ENCODE measurements around the gene TXNDC8.
A peak's percentile ranks its signal among the peaks of the same experiment; 100 is the strongest.

DNA sequence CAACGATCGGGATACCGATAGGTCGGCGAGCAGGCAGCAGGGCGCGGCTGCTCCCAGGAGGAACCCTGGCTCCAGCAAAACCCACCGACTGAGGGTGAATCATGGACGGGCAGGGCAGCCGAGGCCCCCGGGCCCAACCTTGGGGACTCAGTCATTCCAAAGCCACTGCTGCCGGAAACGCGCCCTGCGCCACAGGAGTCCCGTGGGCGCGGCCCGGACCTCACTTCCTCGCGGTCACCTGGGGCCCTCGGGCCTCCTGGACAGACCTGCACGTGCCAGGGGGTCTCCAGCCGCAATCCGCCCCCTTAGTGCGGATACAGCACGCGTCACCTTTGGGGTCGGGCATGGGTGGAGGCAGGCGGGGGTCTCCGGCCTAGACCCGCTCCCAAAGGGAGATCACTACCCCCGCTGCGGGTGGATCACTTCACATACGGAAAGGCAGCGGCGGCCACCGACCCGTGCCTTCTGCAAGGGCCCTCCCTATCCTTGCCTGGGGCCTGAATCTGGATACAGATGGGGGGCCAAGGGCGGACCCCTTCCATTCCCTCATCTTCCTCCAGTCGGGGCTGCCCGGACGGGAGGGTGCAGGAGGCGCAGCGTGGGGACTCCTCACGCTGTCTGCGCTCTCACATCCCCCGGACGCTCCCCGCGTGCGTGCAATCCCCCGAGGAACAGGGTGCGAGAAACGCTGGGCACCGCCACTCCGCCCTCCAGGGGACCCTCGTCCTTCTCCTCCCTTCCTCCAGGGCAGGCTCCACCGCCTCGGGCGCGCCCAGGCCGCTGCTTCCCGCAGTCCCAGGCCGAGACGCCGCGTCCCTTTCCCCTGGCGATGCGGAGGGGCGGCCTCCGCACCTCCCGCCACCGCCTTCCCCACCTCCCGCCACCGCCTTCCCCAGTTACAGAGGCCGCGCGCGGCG is 81.9 kb downstream of the TXNDC8 start:
- TF ChIP-seq POLR2AphosphoS5 (IDR thresholded peaks at IDR 0.05) (peak; percentile 56 to 73 (median 71)), POLR2A (IDR thresholded peaks at IDR 0.05) (peak in 1 of 4 donors; percentile 34)
- TF ChIP-seq, protein P1, sequence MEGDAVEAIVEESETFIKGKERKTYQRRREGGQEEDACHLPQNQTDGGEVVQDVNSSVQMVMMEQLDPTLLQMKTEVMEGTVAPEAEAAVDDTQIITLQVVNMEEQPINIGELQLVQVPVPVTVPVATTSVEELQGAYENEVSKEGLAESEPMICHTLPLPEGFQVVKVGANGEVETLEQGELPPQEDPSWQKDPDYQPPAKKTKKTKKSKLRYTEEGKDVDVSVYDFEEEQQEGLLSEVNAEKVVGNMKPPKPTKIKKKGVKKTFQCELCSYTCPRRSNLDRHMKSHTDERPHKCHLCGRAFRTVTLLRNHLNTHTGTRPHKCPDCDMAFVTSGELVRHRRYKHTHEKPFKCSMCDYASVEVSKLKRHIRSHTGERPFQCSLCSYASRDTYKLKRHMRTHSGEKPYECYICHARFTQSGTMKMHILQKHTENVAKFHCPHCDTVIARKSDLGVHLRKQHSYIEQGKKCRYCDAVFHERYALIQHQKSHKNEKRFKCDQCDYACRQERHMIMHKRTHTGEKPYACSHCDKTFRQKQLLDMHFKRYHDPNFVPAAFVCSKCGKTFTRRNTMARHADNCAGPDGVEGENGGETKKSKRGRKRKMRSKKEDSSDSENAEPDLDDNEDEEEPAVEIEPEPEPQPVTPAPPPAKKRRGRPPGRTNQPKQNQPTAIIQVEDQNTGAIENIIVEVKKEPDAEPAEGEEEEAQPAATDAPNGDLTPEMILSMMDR (IDR thresholded peaks at IDR 0.05) = no peak

Measured in stomach (tissue), 4 donors.